IPS-NIHi7 (cell line): ENCODE results near the gene CISD3.

Experiments
- DNase-seq: peaks from one replicate; pipeline ENCODE4 v3.0.0; 2012; ENCODE audit warnings: mixed read lengths; ENCODE audit errors: extremely low spot score

CISD3 gene

GRCh38 chr17:38727736-38728135 is 2.4 kb upstream of the CISD3 start:
- no peak for DNase-seq

GRCh38 chr17:38728290-38728831 is 1.8 kb upstream of the CISD3 start:
- DNase-seq = no peak

GRCh38 chr17:38729368-38729885 is 714 bp upstream of the CISD3 start:
- no peak for DNase-seq

- DNase-seq = no peak
Measured at GRCh38 chr17:38730526-38731379, 612 bp downstream of the CISD3 start.

GRCh38 chr17:38731526-38732294 is 1.6 kb downstream of the CISD3 start:
- no peak for DNase-seq

- no peak for DNase-seq
Measured at GRCh38 chr17:38732376-38733281, 2.5 kb downstream of the CISD3 start.

GRCh38 chr17:38733282-38733981 is 3.3 kb downstream of the CISD3 start:
- no peak for DNase-seq

- DNase-seq = no peak
Measured at GRCh38 chr17:38733982-38734973, 4.1 kb downstream of the CISD3 start.

- peak; percentile 90 for DNase-seq
Measured at GRCh38 chr17:38735161-38735997, 5.2 kb downstream of the CISD3 start.

GRCh38 chr17:38738007-38738662 is 8.0 kb downstream of the CISD3 start:
- DNase-seq = no peak

- DNase-seq = no peak
Measured at GRCh38 chr17:38738686-38739085, 8.5 kb downstream of the CISD3 start.

- DNase-seq = no peak
Measured at GRCh38 chr17:38739305-38739704, 9.2 kb downstream of the CISD3 start.

- no peak for DNase-seq
Measured at GRCh38 chr17:38740044-38740443, 9.9 kb downstream of the CISD3 start.

GRCh38 chr17:38740806-38741205 is 10.7 kb downstream of the CISD3 start:
- DNase-seq = no peak

GRCh38 chr17:38741461-38741860 is 11.3 kb downstream of the CISD3 start:
- DNase-seq = no peak

GRCh38 chr17:38741921-38742410 is 11.8 kb downstream of the CISD3 start:
- no peak for DNase-seq

- DNase-seq = no peak
Measured at GRCh38 chr17:38742411-38743308, 12.5 kb downstream of the CISD3 start.
